SK-N-SH (cell line): Measurements from ENCODE around the gene DUSP16. TPM values are rescaled to one million over a fixed set of nuclear protein-coding genes. Genes with fewer than 3 reads are reported as not detected.

Experiments used
- CTCF ChIA-PET: fragments of 300-600, 350-600 bp; formaldehyde crosslinking; extraction: SDS; loops from one replicate; lab custom pipeline; 2021; lab: Yijun Ruan, JAX
- POLR2A ChIA-PET: fragments of 350-600 bp; sonication (Branson Sonifier 250); formaldehyde crosslinking; extraction: SDS; loops from one replicate; lab custom pipeline; 2020; ENCODE audit warnings: antibody characterized with exemption, inconsistent platforms; lab: Yijun Ruan, JAX
- DNase-seq: peaks from one replicate; pipeline ENCODE4 v3.0.0; 2012
- H2AFZ ChIP-seq: fragments of 200-600 bp; sonication (generic); 2 replicates; pipeline ENCODE4 v1.8.1; 2016; ENCODE audit warnings: antibody characterized with exemption, mild to moderate bottlenecking, low read depth
- H3F3A ChIP-seq: fragments of 200-600 bp; sonication (generic); replicated peaks from 2 replicates; pipeline ENCODE3; 2016; ENCODE audit warnings: antibody characterized with exemption, mild to moderate bottlenecking; ENCODE audit not compliant: insufficient read depth
- H3K27ac ChIP-seq, 2 experiments: fragments of 200-500 bp in 1 of 2; fragments of 200-600 bp in 1 of 2; sonication (Bioruptor generic) in 1 of 2; sonication (generic), shearing (Covaris generic) in 1 of 2; 2 replicates each; pipeline versions ENCODE4 v1.5.1 to v1.6.1; 2014 to 2016; ENCODE audit warnings: low read depth in 2 of 2, inconsistent platforms in 1 of 2, low read length in 1 of 2, mild to moderate bottlenecking in 1 of 2, mixed read lengths in 1 of 2
- H3K27me3 ChIP-seq: fragments of 200-600 bp; sonication (generic), shearing (Covaris generic); 2 replicates; pipeline ENCODE4 v1.6.1; 2016; ENCODE audit warnings: mixed run types; ENCODE audit not compliant: insufficient read depth
- H3K36me3 ChIP-seq, 2 experiments: fragments of 200-500 bp in 1 of 2; fragments of 200-600 bp in 1 of 2; sonication (Bioruptor generic) in 1 of 2; sonication (generic) in 1 of 2; replicated peaks in 1 of 2; 2 replicates each; pipeline versions ENCODE3 to v1.5.1; 2014 to 2016; ENCODE audit warnings: low read length in 1 of 2, mild to moderate bottlenecking in 1 of 2; ENCODE audit not compliant: insufficient read depth in 2 of 2, control insufficient read depth in 1 of 2
- H3K4me1 ChIP-seq, 2 experiments: fragments of 200-500 bp in 1 of 2; fragments of 200-600 bp in 1 of 2; sonication (Bioruptor generic) in 1 of 2; sonication (generic), shearing (Covaris generic) in 1 of 2; 2 replicates each; pipeline versions ENCODE4 v1.5.1 to v1.6.1; 2014 to 2016; ENCODE audit warnings: low read depth in 1 of 2, low read length in 1 of 2, mixed run types in 1 of 2; ENCODE audit not compliant: insufficient read depth in 2 of 2, control insufficient read depth in 1 of 2
- H3K4me2 ChIP-seq: fragments of 200-600 bp; sonication (generic), shearing (Covaris generic); 2 replicates; pipeline ENCODE4 v1.6.1; 2017; ENCODE audit warnings: mixed run types
- H3K4me3 ChIP-seq, 2 experiments: fragments of 200-500 bp in 1 of 2; fragments of 200-600 bp in 1 of 2; sonication (Bioruptor generic) in 1 of 2; sonication (generic), shearing (Covaris generic) in 1 of 2; 2 replicates each; pipeline versions ENCODE4 v1.5.1 to v1.8.1; 2014 to 2016; ENCODE audit warnings: low read depth in 2 of 2, inconsistent platforms in 1 of 2, low read length in 1 of 2, mild to moderate bottlenecking in 1 of 2, mixed read lengths in 1 of 2, moderate library complexity in 1 of 2
- H3K79me2 ChIP-seq: fragments of 200-600 bp; sonication (generic); 2 replicates; pipeline ENCODE4 v1.8.1; 2017; ENCODE audit warnings: mild to moderate bottlenecking; ENCODE audit not compliant: insufficient read depth
- H3K9ac ChIP-seq: fragments of 200-600 bp; sonication (generic); 2 replicates; pipeline ENCODE4 v1.6.1; 2017; ENCODE audit warnings: mixed run types
- H3K9me2 ChIP-seq: fragments of 200-600 bp; sonication (generic); 2 replicates; pipeline ENCODE4 v1.6.1; 2017; ENCODE audit warnings: mixed run types
- H3K9me3 ChIP-seq: fragments of 200-600 bp; sonication (generic); 2 replicates; pipeline ENCODE4 v1.6.1; 2017; ENCODE audit warnings: mixed run types, mild to moderate bottlenecking, moderate library complexity
- H4K20me1 ChIP-seq: fragments of 200-600 bp; sonication (generic); 2 replicates; pipeline ENCODE4 v1.6.1; 2017; ENCODE audit warnings: mild to moderate bottlenecking, mixed run types; ENCODE audit not compliant: insufficient read depth
- CHD2 ChIP-seq: fragments of 150-350 bp; IDR thresholded peaks from 2 replicates; pipeline ENCODE4 v1.6.1; 2018; ENCODE audit warnings: low read length; ENCODE audit not compliant: partially characterized antibody
- EZH2phosphoT487 ChIP-seq: fragments of 200-600 bp; sonication (generic); IDR thresholded peaks from 2 replicates; pipeline ENCODE4 v1.6.1; 2017; ENCODE audit warnings: low read depth, mixed run types, mild to moderate bottlenecking, antibody characterized with exemption, moderate library complexity, borderline replicate concordance
- FOXJ3 ChIP-seq: sonication (generic); formaldehyde crosslinking; IDR thresholded peaks from 2 replicates; pipeline ENCODE4 v1.5.1; 2020; ENCODE audit warnings: mild to moderate bottlenecking, missing genetic modification reagents
- FOXM1 ChIP-seq: IDR thresholded peaks from 2 replicates; pipeline ENCODE4 v1.4.0; 2012; ENCODE audit warnings: low read depth, mild to moderate bottlenecking
- GABPA ChIP-seq: IDR thresholded peaks from 2 replicates; pipeline ENCODE4 v1.4.0; 2012; ENCODE audit warnings: low read depth, mild to moderate bottlenecking
- IRF3 ChIP-seq: fragments of 150-350 bp; IDR thresholded peaks from 2 replicates; pipeline ENCODE4 v1.6.1; 2016; ENCODE audit warnings: mild to moderate bottlenecking, low read depth, low read length
- NRF1 ChIP-seq: IDR thresholded peaks from 2 replicates; pipeline ENCODE4 v1.6.1; 2012; ENCODE audit warnings: low read depth, mild to moderate bottlenecking, low read length
- RAD21 ChIP-seq: IDR thresholded peaks from 2 replicates; pipeline ENCODE4 v1.6.1; 2012; ENCODE audit warnings: mild to moderate bottlenecking, low read length
- RFX5 ChIP-seq: IDR thresholded peaks from 2 replicates; pipeline ENCODE4 v1.6.1; 2012; ENCODE audit warnings: mild to moderate bottlenecking, improper control_type of control experiment, low read length
- SMC3 ChIP-seq: IDR thresholded peaks from 2 replicates; pipeline ENCODE4 v1.6.1; 2012; ENCODE audit warnings: low read depth, low read length, improper control_type of control experiment
- TAF1 ChIP-seq: IDR thresholded peaks from 2 replicates; pipeline ENCODE4 v1.6.1; 2012; ENCODE audit warnings: low read depth, mild to moderate bottlenecking, low read length, moderate library complexity, borderline replicate concordance
- WGBS: methylation state at CpG from one replicate; pipeline ENCODE4 v1.1.6; 2017; ENCODE audit warnings: low lambda C conversion rate; 5-methylcytosine and 5-hydroxymethylcytosine counted together
- polyA plus RNA-seq, 3 experiments: library from polyadenylated mRNA; depleted of rRNA; stranded (reverse); fragments of >200 nt; gene quantifications; 2 replicates each; pipeline ENCODE4 v1.2.3, GENCODE V29; 2012
- TF ChIP-seq, protein P1 (sequence below): IDR thresholded peaks from 2 replicates; pipeline ENCODE4 v1.4.0; 2012; ENCODE audit warnings: low read depth, borderline replicate concordance
- TF ChIP-seq, protein P2 (sequence below): fragments of 200-600 bp; sonication (generic); IDR thresholded peaks from 2 replicates; pipeline ENCODE4 v1.6.1; 2017; ENCODE audit warnings: antibody characterized with exemption, mild to moderate bottlenecking, moderate library complexity
- TF ChIP-seq, protein P3 (sequence below): IDR thresholded peaks from 2 replicates; pipeline ENCODE4; 2012
- TF ChIP-seq, protein P4 (sequence below): IDR thresholded peaks from 2 replicates; pipeline ENCODE4 v1.4.0; 2012; ENCODE audit warnings: low read depth, borderline replicate concordance
- TF ChIP-seq, protein P5 (sequence below): IDR thresholded peaks from 2 replicates; pipeline ENCODE4 v1.4.0; 2012; ENCODE audit warnings: low read depth

The DUSP16 gene
- polyA plus RNA-seq, 1 of the 3 experiments (the other 2 are of a cell fraction): 7.1 TPM

DNA sequence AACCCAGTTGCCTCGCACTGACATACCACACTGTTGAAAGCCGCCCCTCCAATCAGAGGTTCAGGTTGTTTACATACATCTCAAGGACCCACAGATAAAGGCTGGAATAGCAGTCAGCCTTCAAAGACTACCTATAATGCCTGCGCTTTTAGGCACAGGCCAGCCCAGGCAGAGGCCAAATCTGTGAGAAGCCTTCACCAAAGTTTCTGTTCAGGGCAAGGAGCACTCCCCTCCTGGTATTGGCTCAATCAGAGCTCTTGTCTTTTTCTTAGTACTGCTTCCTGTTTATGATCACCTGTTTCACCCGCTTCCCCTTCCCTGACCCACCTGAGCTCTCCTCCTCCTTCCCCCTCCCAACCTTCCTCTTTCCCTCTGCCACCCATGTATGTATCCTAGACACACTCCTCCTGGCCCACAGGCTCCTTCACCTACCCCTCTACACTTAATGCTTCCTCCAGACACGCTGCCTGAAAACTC lies 34.8 kb downstream of the DUSP16 start:
- Histone ChIP-seq H4K20me1 (no peaks in the 10 kb centered on the region; the same call in 1 of the 2 replicates), H3K4me3 (no peak overlapping the region), H3F3A (peaks cover 8% of the 10 kb centered on the region), H3K9me3 (no peaks in the 10 kb centered on the region), H3K27me3 (no peaks in the 10 kb centered on the region), H3K27ac (no peak overlapping the region; a peak in 1 of 4 replicates), H3K4me2 (no peak overlapping the region), H2AFZ (no peak overlapping the region), H3K9ac (no peak overlapping the region), H3K9me2 (no peaks in the 10 kb centered on the region), H3K4me1 (peaks cover 0 to 19% of the 10 kb centered on the region in 2 experiments; a peak in 2 of 4 replicates), H3K79me2 (peaks cover 94% of the 10 kb centered on the region), H3K36me3 (peaks cover 0 to 8% of the 10 kb centered on the region in 2 experiments)
- CTCF ChIA-PET: interaction anchor here (1.3 kb wide), 1 partner anchor 21 kb away, joined by 4 read pairs; no protein-coding TSS in a partner anchor
- DNase-seq: no peak
- POLR2A ChIA-PET: no interaction called here
- WGBS: 95% methylated on average over 5 of the region's 5 CpGs
- TF ChIP-seq EZH2phosphoT487: no peak
- TF ChIP-seq, protein P1, sequence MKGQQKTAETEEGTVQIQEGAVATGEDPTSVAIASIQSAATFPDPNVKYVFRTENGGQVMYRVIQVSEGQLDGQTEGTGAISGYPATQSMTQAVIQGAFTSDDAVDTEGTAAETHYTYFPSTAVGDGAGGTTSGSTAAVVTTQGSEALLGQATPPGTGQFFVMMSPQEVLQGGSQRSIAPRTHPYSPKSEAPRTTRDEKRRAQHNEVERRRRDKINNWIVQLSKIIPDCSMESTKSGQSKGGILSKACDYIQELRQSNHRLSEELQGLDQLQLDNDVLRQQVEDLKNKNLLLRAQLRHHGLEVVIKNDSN: no peak
- no peak for TF ChIP-seq IRF3
- TF ChIP-seq NRF1: no peak
- TF ChIP-seq, protein P2, sequence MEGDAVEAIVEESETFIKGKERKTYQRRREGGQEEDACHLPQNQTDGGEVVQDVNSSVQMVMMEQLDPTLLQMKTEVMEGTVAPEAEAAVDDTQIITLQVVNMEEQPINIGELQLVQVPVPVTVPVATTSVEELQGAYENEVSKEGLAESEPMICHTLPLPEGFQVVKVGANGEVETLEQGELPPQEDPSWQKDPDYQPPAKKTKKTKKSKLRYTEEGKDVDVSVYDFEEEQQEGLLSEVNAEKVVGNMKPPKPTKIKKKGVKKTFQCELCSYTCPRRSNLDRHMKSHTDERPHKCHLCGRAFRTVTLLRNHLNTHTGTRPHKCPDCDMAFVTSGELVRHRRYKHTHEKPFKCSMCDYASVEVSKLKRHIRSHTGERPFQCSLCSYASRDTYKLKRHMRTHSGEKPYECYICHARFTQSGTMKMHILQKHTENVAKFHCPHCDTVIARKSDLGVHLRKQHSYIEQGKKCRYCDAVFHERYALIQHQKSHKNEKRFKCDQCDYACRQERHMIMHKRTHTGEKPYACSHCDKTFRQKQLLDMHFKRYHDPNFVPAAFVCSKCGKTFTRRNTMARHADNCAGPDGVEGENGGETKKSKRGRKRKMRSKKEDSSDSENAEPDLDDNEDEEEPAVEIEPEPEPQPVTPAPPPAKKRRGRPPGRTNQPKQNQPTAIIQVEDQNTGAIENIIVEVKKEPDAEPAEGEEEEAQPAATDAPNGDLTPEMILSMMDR: no peak
- TF ChIP-seq, protein P3, sequence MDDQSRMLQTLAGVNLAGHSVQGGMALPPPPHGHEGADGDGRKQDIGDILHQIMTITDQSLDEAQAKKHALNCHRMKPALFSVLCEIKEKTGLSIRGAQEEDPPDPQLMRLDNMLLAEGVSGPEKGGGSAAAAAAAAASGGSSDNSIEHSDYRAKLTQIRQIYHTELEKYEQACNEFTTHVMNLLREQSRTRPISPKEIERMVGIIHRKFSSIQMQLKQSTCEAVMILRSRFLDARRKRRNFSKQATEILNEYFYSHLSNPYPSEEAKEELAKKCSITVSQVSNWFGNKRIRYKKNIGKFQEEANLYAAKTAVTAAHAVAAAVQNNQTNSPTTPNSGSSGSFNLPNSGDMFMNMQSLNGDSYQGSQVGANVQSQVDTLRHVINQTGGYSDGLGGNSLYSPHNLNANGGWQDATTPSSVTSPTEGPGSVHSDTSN: no peak
- TF ChIP-seq RFX5: no peak
- TF ChIP-seq, protein P4, sequence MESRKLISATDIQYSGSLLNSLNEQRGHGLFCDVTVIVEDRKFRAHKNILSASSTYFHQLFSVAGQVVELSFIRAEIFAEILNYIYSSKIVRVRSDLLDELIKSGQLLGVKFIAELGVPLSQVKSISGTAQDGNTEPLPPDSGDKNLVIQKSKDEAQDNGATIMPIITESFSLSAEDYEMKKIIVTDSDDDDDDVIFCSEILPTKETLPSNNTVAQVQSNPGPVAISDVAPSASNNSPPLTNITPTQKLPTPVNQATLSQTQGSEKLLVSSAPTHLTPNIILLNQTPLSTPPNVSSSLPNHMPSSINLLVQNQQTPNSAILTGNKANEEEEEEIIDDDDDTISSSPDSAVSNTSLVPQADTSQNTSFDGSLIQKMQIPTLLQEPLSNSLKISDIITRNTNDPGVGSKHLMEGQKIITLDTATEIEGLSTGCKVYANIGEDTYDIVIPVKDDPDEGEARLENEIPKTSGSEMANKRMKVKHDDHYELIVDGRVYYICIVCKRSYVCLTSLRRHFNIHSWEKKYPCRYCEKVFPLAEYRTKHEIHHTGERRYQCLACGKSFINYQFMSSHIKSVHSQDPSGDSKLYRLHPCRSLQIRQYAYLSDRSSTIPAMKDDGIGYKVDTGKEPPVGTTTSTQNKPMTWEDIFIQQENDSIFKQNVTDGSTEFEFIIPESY: no peak
- TF ChIP-seq FOXJ3: no peak
- TF ChIP-seq FOXM1: no peak
- no peak for TF ChIP-seq CHD2
- TF ChIP-seq TAF1: no peak
- TF ChIP-seq GABPA: no peak
- no peak for TF ChIP-seq RAD21
- no peak for TF ChIP-seq SMC3
- TF ChIP-seq, protein P5, sequence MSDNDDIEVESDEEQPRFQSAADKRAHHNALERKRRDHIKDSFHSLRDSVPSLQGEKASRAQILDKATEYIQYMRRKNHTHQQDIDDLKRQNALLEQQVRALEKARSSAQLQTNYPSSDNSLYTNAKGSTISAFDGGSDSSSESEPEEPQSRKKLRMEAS: no peak
